Dermis blood vessel endothelial cell (primary cell): ENCODE results near the gene PDHX. TPM values are rescaled to one million over a fixed set of nuclear protein-coding genes. Genes with fewer than 3 reads are reported as not detected.
A peak's percentile ranks its signal among the peaks of the same experiment; 100 is the strongest.
"Not testable (repeated sequence)": the region's sequence is repeated elsewhere in the genome, so short reads cannot be mapped to it uniquely, and the experiment has no call there.

Experiments
- DNase-seq: peaks from one replicate; pipeline ENCODE4 v3.0.0; 2010
- total RNA-seq: library from RNA; depleted of rRNA; stranded (reverse); fragments of >200 nt; gene quantifications from 2 replicates; pipeline ENCODE4 v1.2.3, GENCODE V29; 2014

The PDHX gene
- total RNA-seq, 1 donor from 2014 or later: 36.2 TPM

- no peak for DNase-seq
Measured at GRCh38 chr11:34911676-34912075, 4.7 kb upstream of the PDHX start.

- DNase-seq: not testable (repeated sequence)
Measured at GRCh38 chr11:34913556-34913955, 2.9 kb upstream of the PDHX start.

GRCh38 chr11:34915136-34916014 is 1.0 kb upstream of the PDHX start:
- DNase-seq: peak; percentile 55

- peak; percentile 22 for DNase-seq
Measured at GRCh38 chr11:34916843-34917770, 689 bp downstream of the PDHX start.

GRCh38 chr11:34921156-34921555 is 4.7 kb downstream of the PDHX start:
- no peak for DNase-seq

- no peak for DNase-seq
Measured at GRCh38 chr11:34924714-34925113, 8.3 kb downstream of the PDHX start.

- DNase-seq: peak; percentile 71
Measured at GRCh38 chr11:34926101-34926830, 9.8 kb downstream of the PDHX start.

- no peak for DNase-seq
Measured at GRCh38 chr11:34926831-34927132, 10.4 kb downstream of the PDHX start.

- no peak for DNase-seq
Measured at GRCh38 chr11:34928268-34928959, 12.0 kb downstream of the PDHX start.

- no peak for DNase-seq
Measured at GRCh38 chr11:34928960-34929680, 12.7 kb downstream of the PDHX start.

GRCh38 chr11:34929794-34930763 is 13.7 kb downstream of the PDHX start:
- no peak for DNase-seq

GRCh38 chr11:34936945-34937629 is 20.7 kb downstream of the PDHX start:
- DNase-seq: no peak

GRCh38 chr11:34938611-34939010 is 22.2 kb downstream of the PDHX start:
- DNase-seq: no peak

- DNase-seq: no peak
Measured at GRCh38 chr11:34940026-34940677, 23.7 kb downstream of the PDHX start.

GRCh38 chr11:34941688-34942087 is 25.3 kb downstream of the PDHX start:
- no peak for DNase-seq

GRCh38 chr11:34944692-34945091 is 28.3 kb downstream of the PDHX start:
- no peak for DNase-seq

GRCh38 chr11:34948696-34949095 is 32.3 kb downstream of the PDHX start:
- no peak for DNase-seq

- no peak for DNase-seq
Measured at GRCh38 chr11:34953955-34954354, 37.5 kb downstream of the PDHX start.

GRCh38 chr11:34957206-34957605 is 40.8 kb downstream of the PDHX start:
- DNase-seq: no peak
